ENCODE data around the gene SND1.

- TF ChIP-seq EZH2 (IDR thresholded peaks at IDR 0.05; ENCODE audit: borderline replicate concordance, low read length) (no peak), CTCF (IDR thresholded peaks at IDR 0.05; ENCODE audit: low read length) (no peak)
Observed at GRCh38 chr7:128008744-128009143, 356.8 kb downstream of the SND1 start.

Data from OCI-LY1 (cell line).